ENCODE data around the gene NOS3. TPM values are rescaled to one million over a fixed set of nuclear protein-coding genes. Genes with fewer than 3 reads are reported as not detected.

Gene NOS3
- total and polyA plus RNA-seq, 4 experiments from 2014 or later: 4.0 to 14.9 (median 5.6) TPM

DNA sequence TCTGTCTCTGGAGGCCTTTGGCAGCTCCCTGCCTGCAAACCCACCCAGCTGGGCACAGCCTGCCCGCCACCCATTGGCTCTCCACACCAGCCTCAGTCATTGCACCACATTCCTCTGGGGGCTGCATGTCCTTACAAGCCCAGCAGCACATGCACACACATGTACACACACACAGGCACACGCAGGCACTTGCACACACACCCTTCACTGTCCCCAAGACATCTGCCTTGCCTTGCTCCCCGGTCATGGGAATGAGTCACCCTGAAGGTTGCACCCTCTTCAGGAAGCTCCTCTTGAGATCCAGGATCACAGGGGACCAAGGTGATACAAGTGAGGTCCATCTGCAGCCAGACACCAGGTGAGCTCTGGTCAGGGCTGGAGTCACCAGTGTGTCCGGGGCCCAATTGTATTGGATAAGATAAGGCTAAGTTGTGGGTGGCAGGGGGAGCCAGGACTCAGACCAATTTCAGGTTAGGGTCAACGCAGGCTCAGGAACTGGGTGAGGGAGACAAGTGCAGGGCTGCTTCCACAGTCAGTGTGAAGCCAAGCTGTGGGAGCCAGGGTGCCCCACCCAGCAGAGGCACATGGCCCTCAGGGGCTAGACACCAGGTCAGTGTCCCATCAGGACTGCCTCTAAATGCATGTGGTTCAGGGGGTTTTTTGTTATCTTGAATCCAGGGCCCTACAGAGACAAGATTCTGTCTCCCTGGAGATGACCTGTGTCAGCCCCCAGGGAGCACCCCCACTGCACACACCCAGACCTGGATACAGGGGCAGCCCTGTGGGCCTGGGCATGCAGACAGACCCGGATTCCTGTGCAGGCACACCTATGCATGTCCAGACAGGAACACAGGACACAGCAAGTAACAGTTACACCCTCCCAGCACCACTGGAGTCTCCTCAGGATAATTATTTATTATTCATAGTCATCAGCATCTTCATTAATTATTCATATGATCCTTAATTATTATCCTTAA is 46.5 kb upstream of the NOS3 start:
- Mint-ChIP-seq H3K4me1 (peaks cover 13 to 44% (median 25%) of the 10 kb centered on the region in 4 donors), H3K36me3 (no peaks in the 10 kb centered on the region), H3K27me3 (peaks cover under 1 to 3% of the 10 kb centered on the region in 2 donors), H3K4me3 (peak overlapping the region in 1 of 8 donors; percentile 72), H3K27ac (peak overlapping the region in 5 of 7 donors; percentile 12 to 73 (median 30)), H3K9me3 (no peaks in the 10 kb centered on the region)
- no peak for DNase-seq
- Histone ChIP-seq H3K27me3 (ENCODE audit: insufficient read depth, low read length) (no peaks in the 10 kb centered on the region), H3K9me3 (ENCODE audit: control insufficient read depth in 1 of 2, low read length in 2 of 2) (no peaks in the 10 kb centered on the region), H3K36me3 (ENCODE audit: insufficient read depth, low read length) (no peaks in the 10 kb centered on the region), H3K4me3 (ENCODE audit: low read length in 2 of 2) (no peak overlapping the region), H3K27ac (ENCODE audit: low read depth, low read length) (no peak overlapping the region), H3K4me1 (ENCODE audit: insufficient read depth, low read length) (peaks cover 21% of the 10 kb centered on the region)
- intact Hi-C loops (cut with micrococcal nuclease): no loop called here
- ChIA-PET POLR2A (ENCODE audit: partially characterized antibody) (no interaction called here), CTCF (ENCODE audit: partially characterized antibody) (no interaction called here)

DNA sequence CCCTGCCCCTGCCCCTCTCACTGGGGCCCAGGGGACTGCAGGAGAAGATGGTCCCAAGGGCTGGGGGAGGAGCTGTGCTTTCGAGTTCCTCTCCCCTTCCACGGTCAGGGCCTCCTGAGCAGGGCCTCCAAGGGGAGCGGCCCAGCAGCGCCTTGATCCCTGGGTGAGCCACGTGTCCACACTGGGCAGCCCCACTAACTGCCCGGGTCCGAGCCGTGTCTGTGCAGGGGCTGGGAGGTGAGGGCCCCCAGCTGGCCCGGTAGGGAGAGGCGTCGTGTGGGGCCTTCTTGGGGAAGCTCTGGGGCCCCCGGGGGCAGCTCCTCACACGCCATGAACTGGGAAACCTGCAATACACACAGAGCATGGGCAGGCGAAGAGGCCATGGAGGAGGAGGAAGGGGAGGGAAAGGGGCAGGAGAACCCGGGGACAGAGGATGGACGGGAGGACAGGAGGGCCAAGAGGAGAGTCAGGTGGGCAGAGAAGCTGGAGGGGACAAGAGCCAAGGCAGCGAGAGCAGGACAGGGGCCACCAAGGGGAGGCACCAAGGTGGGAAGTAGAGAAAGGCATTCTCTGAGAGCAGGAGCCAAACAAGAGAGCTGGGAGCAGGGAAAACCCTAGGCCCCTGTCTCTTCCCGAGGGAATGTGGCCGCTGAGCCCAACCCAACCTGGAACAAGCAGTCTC is 45.5 kb upstream of the NOS3 start:
- no peak overlapping the region for H3K27ac ChIP-seq (ENCODE audit: low read depth, low read length)
- H3K4me1 ChIP-seq (ENCODE audit: insufficient read depth, low read length): peaks cover 19% of the 10 kb centered on the region
- Mint-ChIP-seq H3K4me1 (peaks cover 13 to 44% (median 23%) of the 10 kb centered on the region in 4 donors), H3K9me3 (no peaks in the 10 kb centered on the region), H3K4me3 (no peak overlapping the region), H3K36me3 (peaks cover 0 to 1% of the 10 kb centered on the region in 2 donors), H3K27ac (no peak overlapping the region), H3K27me3 (peaks cover 3% of the 10 kb centered on the region in 2 donors)
- ChIA-PET CTCF (ENCODE audit: partially characterized antibody) (no interaction called here), POLR2A (ENCODE audit: partially characterized antibody) (no interaction called here)
- intact Hi-C loops (cut with micrococcal nuclease): no loop called here
- no peak overlapping the region for H3K4me3 ChIP-seq (ENCODE audit: low read length in 2 of 2)
- no peaks in the 10 kb centered on the region for H3K27me3 ChIP-seq (ENCODE audit: insufficient read depth, low read length)
- H3K9me3 ChIP-seq (ENCODE audit: control insufficient read depth in 1 of 2, low read length in 2 of 2): no peaks in the 10 kb centered on the region
- peak in 1 of 5 donors; percentile 35 for DNase-seq
- H3K36me3 ChIP-seq (ENCODE audit: insufficient read depth, low read length): no peaks in the 10 kb centered on the region

DNA sequence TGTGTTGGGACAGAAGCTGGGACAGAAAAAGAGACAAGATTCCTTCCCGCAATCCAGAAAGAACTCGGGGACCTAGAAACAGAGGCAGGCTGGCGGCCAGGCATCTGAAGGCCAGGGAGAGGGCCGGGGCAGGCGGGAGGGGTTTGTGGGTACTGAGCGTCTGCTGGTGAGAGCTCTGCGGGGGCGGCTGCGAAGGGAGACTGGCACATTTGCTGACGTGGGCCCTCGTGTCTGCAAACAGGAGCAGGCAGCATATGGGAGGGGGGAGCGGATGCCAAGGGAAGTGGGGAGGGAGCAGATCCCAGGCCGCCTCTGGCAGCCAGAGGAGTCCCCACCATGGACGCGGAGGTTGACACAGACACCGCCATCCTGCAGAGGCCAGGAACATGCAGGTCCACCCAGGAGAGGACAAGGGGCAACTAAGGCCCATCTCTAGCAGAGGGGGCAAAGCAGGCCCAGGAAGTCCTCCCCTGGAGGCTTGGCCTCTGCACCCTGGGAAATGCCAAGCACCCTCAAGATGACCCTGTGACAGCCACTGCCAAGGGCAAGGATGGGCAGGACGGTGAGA is 44.9 kb upstream of the NOS3 start:
- no peak overlapping the region for H3K27ac ChIP-seq (ENCODE audit: low read depth, low read length)
- Mint-ChIP-seq H3K36me3 (peaks cover 0 to 1% of the 10 kb centered on the region in 2 donors), H3K9me3 (no peaks in the 10 kb centered on the region), H3K4me1 (peaks cover 13 to 38% (median 21%) of the 10 kb centered on the region in 4 donors), H3K27ac (no peak overlapping the region), H3K27me3 (peaks cover 3% of the 10 kb centered on the region in 2 donors), H3K4me3 (no peak overlapping the region)
- H3K4me3 ChIP-seq (ENCODE audit: low read length in 2 of 2): no peak overlapping the region
- no peak for DNase-seq
- H3K36me3 ChIP-seq (ENCODE audit: insufficient read depth, low read length): no peaks in the 10 kb centered on the region
- H3K9me3 ChIP-seq (ENCODE audit: control insufficient read depth in 1 of 2, low read length in 2 of 2): no peaks in the 10 kb centered on the region
- H3K4me1 ChIP-seq (ENCODE audit: insufficient read depth, low read length): peaks cover 19% of the 10 kb centered on the region
- no peaks in the 10 kb centered on the region for H3K27me3 ChIP-seq (ENCODE audit: insufficient read depth, low read length)
- ChIA-PET CTCF (ENCODE audit: partially characterized antibody) (no interaction called here), POLR2A (ENCODE audit: partially characterized antibody) (no interaction called here)
- intact Hi-C loops (cut with micrococcal nuclease): no loop called here

DNA sequence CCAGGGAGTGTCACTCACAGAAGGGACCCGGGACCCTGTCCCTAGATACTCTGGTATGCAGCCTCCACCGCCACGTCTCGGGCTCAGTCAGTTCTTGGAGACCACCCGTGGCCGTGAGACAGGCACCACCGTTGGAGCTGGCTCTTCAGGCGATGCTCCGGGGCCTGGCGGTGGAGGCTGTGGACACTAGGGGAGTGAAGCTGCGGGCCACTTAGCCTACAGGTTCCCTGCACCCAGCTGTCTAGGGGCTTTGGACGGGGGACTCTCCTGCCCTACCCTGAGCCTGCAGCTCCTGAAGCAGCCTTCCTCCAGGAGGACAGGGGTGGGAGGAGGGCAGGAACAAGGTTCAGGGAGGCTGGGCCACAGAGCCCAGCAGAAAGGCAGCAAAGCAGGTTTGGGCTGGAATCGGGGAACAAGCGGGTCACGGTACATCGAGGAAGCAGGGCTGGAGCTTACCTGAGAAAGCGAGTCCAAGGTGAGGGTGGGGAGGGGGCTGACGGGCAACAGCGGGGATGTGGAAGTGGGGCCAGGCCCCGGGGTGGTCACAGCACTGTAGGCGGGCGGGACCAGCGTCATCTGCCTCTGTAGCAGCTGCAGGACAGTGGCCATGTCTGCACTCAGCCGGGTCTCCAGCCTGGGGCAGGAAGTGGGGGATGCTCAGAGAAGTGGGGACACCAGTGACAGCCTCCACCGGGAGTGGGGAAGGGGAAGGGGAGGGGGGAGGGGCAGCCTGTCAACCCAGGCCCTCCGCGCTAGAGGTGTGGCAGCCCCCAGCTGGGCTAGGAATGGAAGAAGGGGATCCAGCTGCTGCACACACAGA is 44.2 kb upstream of the NOS3 start:
- ChIA-PET POLR2A (ENCODE audit: partially characterized antibody) (no interaction called here), CTCF (ENCODE audit: partially characterized antibody) (no interaction called here)
- Histone ChIP-seq H3K4me3 (ENCODE audit: low read length in 2 of 2) (no peak overlapping the region), H3K36me3 (ENCODE audit: insufficient read depth, low read length) (no peaks in the 10 kb centered on the region), H3K27ac (ENCODE audit: low read depth, low read length) (no peak overlapping the region), H3K27me3 (ENCODE audit: insufficient read depth, low read length) (no peaks in the 10 kb centered on the region), H3K9me3 (ENCODE audit: control insufficient read depth in 1 of 2, low read length in 2 of 2) (no peaks in the 10 kb centered on the region), H3K4me1 (ENCODE audit: insufficient read depth, low read length) (peaks cover 15% of the 10 kb centered on the region)
- Mint-ChIP-seq H3K36me3 (peaks cover 0 to 1% of the 10 kb centered on the region in 2 donors), H3K4me1 (peaks cover 13 to 31% (median 17%) of the 10 kb centered on the region in 4 donors), H3K9me3 (no peaks in the 10 kb centered on the region), H3K27ac (no peak overlapping the region), H3K4me3 (no peak overlapping the region), H3K27me3 (peaks cover 3% of the 10 kb centered on the region in 2 donors)
- intact Hi-C loops (cut with micrococcal nuclease): no loop called here
- DNase-seq: no peak

DNA sequence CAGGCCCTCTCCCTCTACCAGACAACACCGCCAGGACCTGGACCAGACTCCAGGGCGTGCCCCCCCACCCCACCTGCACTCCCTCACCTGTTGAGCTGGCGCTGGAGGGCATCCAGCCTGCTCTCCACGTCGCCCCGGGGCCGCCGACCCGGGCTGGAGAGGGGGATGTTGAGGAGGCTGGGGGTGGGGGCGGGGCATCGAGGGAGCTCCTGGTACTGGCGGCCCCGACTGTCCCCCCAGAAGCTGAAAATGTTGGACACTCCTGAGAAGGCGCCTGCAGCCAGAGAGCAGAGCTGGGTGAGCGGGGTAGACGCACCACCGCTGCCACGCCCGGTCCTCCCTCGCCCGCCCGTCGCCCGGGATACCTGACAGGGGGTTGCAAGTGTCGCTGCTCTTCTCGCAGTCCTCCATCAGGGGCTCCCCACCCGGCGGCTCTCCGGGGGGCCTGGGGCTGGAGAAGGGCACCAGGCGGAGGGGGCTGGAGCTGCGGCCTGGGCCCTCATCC is 43.5 kb upstream of the NOS3 start:
- H3K4me3 ChIP-seq (ENCODE audit: low read length in 2 of 2): no peak overlapping the region
- H3K9me3 Mint-ChIP-seq: no peaks in the 10 kb centered on the region
- H3K36me3 ChIP-seq (ENCODE audit: insufficient read depth, low read length): no peaks in the 10 kb centered on the region
- H3K27me3 ChIP-seq (ENCODE audit: insufficient read depth, low read length): no peaks in the 10 kb centered on the region
- POLR2A ChIA-PET (ENCODE audit: partially characterized antibody): no interaction called here
- no peak overlapping the region for H3K27ac ChIP-seq (ENCODE audit: low read depth, low read length)
- no peak for DNase-seq
- no peak overlapping the region for H3K27ac Mint-ChIP-seq
- H3K4me3 Mint-ChIP-seq: no peak overlapping the region
- H3K9me3 ChIP-seq (ENCODE audit: control insufficient read depth in 1 of 2, low read length in 2 of 2): no peaks in the 10 kb centered on the region
- intact Hi-C loops (cut with micrococcal nuclease): no loop called here
- peaks cover 7 to 24% (median 11%) of the 10 kb centered on the region in 4 donors for H3K4me1 Mint-ChIP-seq
- CTCF ChIA-PET (ENCODE audit: partially characterized antibody): no interaction called here
- peaks cover 3% of the 10 kb centered on the region in 2 donors for H3K27me3 Mint-ChIP-seq
- peaks cover 0 to 1% of the 10 kb centered on the region in 2 donors for H3K36me3 Mint-ChIP-seq
- H3K4me1 ChIP-seq (ENCODE audit: insufficient read depth, low read length): peaks cover 9% of the 10 kb centered on the region

DNA sequence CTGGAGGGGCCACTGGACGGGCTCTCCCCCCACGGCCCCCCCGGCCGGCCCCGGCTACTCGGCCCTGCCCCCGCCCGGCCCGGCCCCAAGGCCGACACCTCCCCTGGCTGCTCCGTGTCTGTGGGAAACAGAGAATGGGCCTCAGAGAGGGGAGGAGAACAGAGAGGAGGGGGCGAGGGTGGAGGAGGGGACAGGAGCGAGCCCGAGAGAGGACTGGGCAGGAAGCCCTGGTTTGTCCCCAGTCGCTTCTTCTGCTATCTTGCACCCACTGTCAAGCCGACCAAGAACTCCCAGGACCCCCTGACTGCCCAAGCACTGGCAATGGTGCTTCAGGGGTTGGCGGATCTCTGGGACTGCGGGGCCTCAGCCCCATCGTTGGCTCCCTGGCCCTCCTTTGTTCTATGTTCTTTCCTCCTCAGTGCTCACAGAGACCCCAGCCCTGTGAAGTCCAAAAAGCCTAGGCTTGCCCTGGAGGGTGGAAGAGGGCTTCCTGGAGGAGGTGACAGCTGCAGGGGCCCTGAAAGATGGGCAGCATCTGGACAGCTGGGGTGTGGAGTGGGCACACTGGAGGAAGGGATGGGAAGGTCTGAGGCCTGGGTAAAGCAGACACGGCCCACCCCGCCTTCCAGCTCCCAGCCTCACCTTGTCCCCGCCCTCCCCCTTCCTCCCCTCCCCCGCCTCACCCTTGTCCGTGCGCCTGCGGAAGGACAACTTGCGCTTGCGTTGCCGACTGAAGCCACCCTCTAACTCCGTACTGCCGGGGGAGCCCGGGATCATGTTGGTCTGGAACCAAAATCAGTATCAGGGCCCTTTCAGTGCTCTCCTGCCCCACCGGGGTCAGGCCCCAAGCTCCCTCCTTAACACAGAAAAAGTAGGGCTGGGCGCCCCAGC is 42.8 kb upstream of the NOS3 start:
- CTCF ChIA-PET (ENCODE audit: partially characterized antibody): interaction anchor here (1.9 kb wide), 1 partner anchor 15 kb away, joined by 5 read pairs; no protein-coding TSS in a partner anchor
- no peaks in the 10 kb centered on the region for H3K9me3 Mint-ChIP-seq
- peaks cover 0 to 1% of the 10 kb centered on the region in 2 donors for H3K36me3 Mint-ChIP-seq
- intact Hi-C loops (cut with micrococcal nuclease): no loop called here
- no peak overlapping the region for H3K4me3 ChIP-seq (ENCODE audit: low read length in 2 of 2)
- DNase-seq: no peak
- no peak overlapping the region for H3K27ac Mint-ChIP-seq
- no peaks in the 10 kb centered on the region for H3K9me3 ChIP-seq (ENCODE audit: control insufficient read depth in 1 of 2, low read length in 2 of 2)
- H3K36me3 ChIP-seq (ENCODE audit: insufficient read depth, low read length): no peaks in the 10 kb centered on the region
- POLR2A ChIA-PET (ENCODE audit: partially characterized antibody): no interaction called here
- H3K4me1 Mint-ChIP-seq: peaks cover 1 to 17% (median 4%) of the 10 kb centered on the region in 4 donors
- H3K4me3 Mint-ChIP-seq: no peak overlapping the region
- no peak overlapping the region for H3K27ac ChIP-seq (ENCODE audit: low read depth, low read length)
- H3K27me3 Mint-ChIP-seq: peaks cover 3% of the 10 kb centered on the region in 2 donors
- H3K27me3 ChIP-seq (ENCODE audit: insufficient read depth, low read length): no peaks in the 10 kb centered on the region
- H3K4me1 ChIP-seq (ENCODE audit: insufficient read depth, low read length): peaks cover 2% of the 10 kb centered on the region

Data from CD4-positive, alpha-beta memory T cell (primary cell).